SK-N-SH (cell line): ENCODE data around the gene UGT1A7. TPM values are rescaled to one million over a fixed set of nuclear protein-coding genes. Genes with fewer than 3 reads are reported as not detected.

ENCODE experiments used
- CTCF ChIA-PET: fragments of 300-600, 350-600 bp; formaldehyde crosslinking; extraction: SDS; loops from one replicate; lab custom pipeline; 2021; lab: Yijun Ruan, JAX
- POLR2A ChIA-PET: fragments of 350-600 bp; sonication (Branson Sonifier 250); formaldehyde crosslinking; extraction: SDS; loops from one replicate; lab custom pipeline; 2020; ENCODE audit warnings: antibody characterized with exemption, inconsistent platforms; lab: Yijun Ruan, JAX
- DNase-seq: peaks from one replicate; pipeline ENCODE4 v3.0.0; 2012
- H2AFZ ChIP-seq: fragments of 200-600 bp; sonication (generic); 2 replicates; pipeline ENCODE4 v1.8.1; 2016; ENCODE audit warnings: antibody characterized with exemption, mild to moderate bottlenecking, low read depth
- H3F3A ChIP-seq: fragments of 200-600 bp; sonication (generic); replicated peaks from 2 replicates; pipeline ENCODE3; 2016; ENCODE audit warnings: antibody characterized with exemption, mild to moderate bottlenecking; ENCODE audit not compliant: insufficient read depth
- H3K27ac ChIP-seq, 2 experiments: fragments of 200-500 bp in 1 of 2; fragments of 200-600 bp in 1 of 2; sonication (Bioruptor generic) in 1 of 2; sonication (generic), shearing (Covaris generic) in 1 of 2; 2 replicates each; pipeline versions ENCODE4 v1.5.1 to v1.6.1; 2014 to 2016; ENCODE audit warnings: low read depth in 2 of 2, inconsistent platforms in 1 of 2, low read length in 1 of 2, mild to moderate bottlenecking in 1 of 2, mixed read lengths in 1 of 2
- H3K27me3 ChIP-seq: fragments of 200-600 bp; sonication (generic), shearing (Covaris generic); 2 replicates; pipeline ENCODE4 v1.6.1; 2016; ENCODE audit warnings: mixed run types; ENCODE audit not compliant: insufficient read depth
- H3K36me3 ChIP-seq, 2 experiments: fragments of 200-500 bp in 1 of 2; fragments of 200-600 bp in 1 of 2; sonication (Bioruptor generic) in 1 of 2; sonication (generic) in 1 of 2; replicated peaks in 1 of 2; 2 replicates each; pipeline versions ENCODE3 to v1.5.1; 2014 to 2016; ENCODE audit warnings: low read length in 1 of 2, mild to moderate bottlenecking in 1 of 2; ENCODE audit not compliant: insufficient read depth in 2 of 2, control insufficient read depth in 1 of 2
- H3K4me1 ChIP-seq, 2 experiments: fragments of 200-500 bp in 1 of 2; fragments of 200-600 bp in 1 of 2; sonication (Bioruptor generic) in 1 of 2; sonication (generic), shearing (Covaris generic) in 1 of 2; 2 replicates each; pipeline versions ENCODE4 v1.5.1 to v1.6.1; 2014 to 2016; ENCODE audit warnings: low read depth in 1 of 2, low read length in 1 of 2, mixed run types in 1 of 2; ENCODE audit not compliant: insufficient read depth in 2 of 2, control insufficient read depth in 1 of 2
- H3K4me2 ChIP-seq: fragments of 200-600 bp; sonication (generic), shearing (Covaris generic); 2 replicates; pipeline ENCODE4 v1.6.1; 2017; ENCODE audit warnings: mixed run types
- H3K4me3 ChIP-seq, 2 experiments: fragments of 200-500 bp in 1 of 2; fragments of 200-600 bp in 1 of 2; sonication (Bioruptor generic) in 1 of 2; sonication (generic), shearing (Covaris generic) in 1 of 2; 2 replicates each; pipeline versions ENCODE4 v1.5.1 to v1.8.1; 2014 to 2016; ENCODE audit warnings: low read depth in 2 of 2, inconsistent platforms in 1 of 2, low read length in 1 of 2, mild to moderate bottlenecking in 1 of 2, mixed read lengths in 1 of 2, moderate library complexity in 1 of 2
- H3K79me2 ChIP-seq: fragments of 200-600 bp; sonication (generic); 2 replicates; pipeline ENCODE4 v1.8.1; 2017; ENCODE audit warnings: mild to moderate bottlenecking; ENCODE audit not compliant: insufficient read depth
- H3K9ac ChIP-seq: fragments of 200-600 bp; sonication (generic); 2 replicates; pipeline ENCODE4 v1.6.1; 2017; ENCODE audit warnings: mixed run types
- H3K9me2 ChIP-seq: fragments of 200-600 bp; sonication (generic); 2 replicates; pipeline ENCODE4 v1.6.1; 2017; ENCODE audit warnings: mixed run types
- H3K9me3 ChIP-seq: fragments of 200-600 bp; sonication (generic); 2 replicates; pipeline ENCODE4 v1.6.1; 2017; ENCODE audit warnings: mixed run types, mild to moderate bottlenecking, moderate library complexity
- H4K20me1 ChIP-seq: fragments of 200-600 bp; sonication (generic); 2 replicates; pipeline ENCODE4 v1.6.1; 2017; ENCODE audit warnings: mild to moderate bottlenecking, mixed run types; ENCODE audit not compliant: insufficient read depth
- ELF1 ChIP-seq: IDR thresholded peaks from 2 replicates; pipeline ENCODE4 v1.4.0; 2012
- EP300 ChIP-seq, 2 experiments: IDR thresholded peaks; 2 replicates each; pipeline versions ENCODE4 v1.4.0 to v1.6.1; 2012; ENCODE audit warnings: borderline replicate concordance in 1 of 2, low read depth in 1 of 2, low read length in 1 of 2
- EZH2phosphoT487 ChIP-seq: fragments of 200-600 bp; sonication (generic); IDR thresholded peaks from 2 replicates; pipeline ENCODE4 v1.6.1; 2017; ENCODE audit warnings: low read depth, mixed run types, mild to moderate bottlenecking, antibody characterized with exemption, moderate library complexity, borderline replicate concordance
- FOSL2 ChIP-seq: IDR thresholded peaks from 2 replicates; pipeline ENCODE4 v1.4.0; 2012; ENCODE audit warnings: low read depth, mild to moderate bottlenecking, moderate library complexity, borderline replicate concordance
- FOXJ3 ChIP-seq: sonication (generic); formaldehyde crosslinking; IDR thresholded peaks from 2 replicates; pipeline ENCODE4 v1.5.1; 2020; ENCODE audit warnings: mild to moderate bottlenecking, missing genetic modification reagents
- FOXM1 ChIP-seq: IDR thresholded peaks from 2 replicates; pipeline ENCODE4 v1.4.0; 2012; ENCODE audit warnings: low read depth, mild to moderate bottlenecking
- MEF2A ChIP-seq: IDR thresholded peaks from 2 replicates; pipeline ENCODE4 v1.4.0; 2012; ENCODE audit warnings: low read depth, borderline replicate concordance
- REST ChIP-seq: IDR thresholded peaks from 2 replicates; pipeline ENCODE4 v1.6.1; 2012; ENCODE audit warnings: mild to moderate bottlenecking, low read depth, low read length, moderate library complexity
- RFX5 ChIP-seq: IDR thresholded peaks from 2 replicates; pipeline ENCODE4 v1.6.1; 2012; ENCODE audit warnings: mild to moderate bottlenecking, improper control_type of control experiment, low read length
- SMC3 ChIP-seq: IDR thresholded peaks from 2 replicates; pipeline ENCODE4 v1.6.1; 2012; ENCODE audit warnings: low read depth, low read length, improper control_type of control experiment
- TAF1 ChIP-seq: IDR thresholded peaks from 2 replicates; pipeline ENCODE4 v1.6.1; 2012; ENCODE audit warnings: low read depth, mild to moderate bottlenecking, low read length, moderate library complexity, borderline replicate concordance
- YY1 ChIP-seq: IDR thresholded peaks from 2 replicates; pipeline ENCODE4 v1.4.0; 2012; ENCODE audit warnings: low read depth, mild to moderate bottlenecking
- WGBS: methylation state at CpG from one replicate; pipeline ENCODE4 v1.1.6; 2017; ENCODE audit warnings: low lambda C conversion rate; 5-methylcytosine and 5-hydroxymethylcytosine counted together
- polyA plus RNA-seq, 3 experiments: library from polyadenylated mRNA; depleted of rRNA; stranded (reverse); fragments of >200 nt; gene quantifications; 2 replicates each; pipeline ENCODE4 v1.2.3, GENCODE V29; 2012
- TF ChIP-seq, protein P1 (sequence below): fragments of 200-600 bp; sonication (generic); IDR thresholded peaks from 2 replicates; pipeline ENCODE4 v1.6.1; 2017; ENCODE audit warnings: antibody characterized with exemption, mild to moderate bottlenecking, moderate library complexity
- TF ChIP-seq, protein P2 (sequence below): IDR thresholded peaks from 2 replicates; pipeline ENCODE4; 2012

UGT1A7 gene
- polyA plus RNA-seq, 1 of the 3 experiments (the other 2 are of a cell fraction), result not detected

DNA sequence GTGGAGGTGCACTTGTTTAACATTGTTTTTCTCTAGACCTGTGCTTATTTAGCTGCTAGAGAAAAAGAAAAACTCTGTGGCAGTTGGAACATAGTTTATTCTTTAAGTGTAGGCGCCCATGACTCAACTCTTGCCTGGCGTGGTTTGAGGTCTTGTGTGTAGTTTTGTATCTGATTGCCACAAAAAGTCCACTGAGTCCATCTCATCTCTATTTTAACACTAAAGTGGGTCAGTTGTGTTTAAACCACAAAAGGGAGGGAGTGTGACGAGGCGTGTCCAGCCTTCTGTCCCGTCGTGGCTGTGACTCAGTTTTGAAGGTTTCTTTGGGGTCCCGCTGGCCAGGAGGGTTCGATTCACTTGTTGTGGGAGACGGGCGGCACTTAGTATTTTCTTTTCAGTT is 25.3 kb upstream of the UGT1A7 start:
- Histone ChIP-seq H3K4me3 (no peak overlapping the region), H3K9me2 (no peaks in the 10 kb centered on the region), H3K4me1 (no peaks in the 10 kb centered on the region), H4K20me1 (no peaks in the 10 kb centered on the region), H3K4me2 (no peak overlapping the region), H3F3A (no peaks in the 10 kb centered on the region), H3K27me3 (no peaks in the 10 kb centered on the region), H3K27ac (no peak overlapping the region), H3K36me3 (no peaks in the 10 kb centered on the region), H3K9me3 (no peaks in the 10 kb centered on the region), H3K9ac (no peak overlapping the region), H2AFZ (no peak overlapping the region), H3K79me2 (no peaks in the 10 kb centered on the region)
- DNase-seq, result no peak
- TF ChIP-seq FOSL2 (no peak), MEF2A (no peak), RFX5 (no peak), YY1 (no peak), EP300 (IDR thresholded peaks at IDR 0.05; ENCODE audit: borderline replicate concordance in 1 of 2, low read depth in 1 of 2, low read length in 1 of 2) (no peak), ELF1 (no peak)
- CTCF ChIA-PET, result no interaction called here
- WGBS, result 71% methylated on average over 10 of the region's 10 CpGs
- POLR2A ChIA-PET, result no interaction called here

DNA sequence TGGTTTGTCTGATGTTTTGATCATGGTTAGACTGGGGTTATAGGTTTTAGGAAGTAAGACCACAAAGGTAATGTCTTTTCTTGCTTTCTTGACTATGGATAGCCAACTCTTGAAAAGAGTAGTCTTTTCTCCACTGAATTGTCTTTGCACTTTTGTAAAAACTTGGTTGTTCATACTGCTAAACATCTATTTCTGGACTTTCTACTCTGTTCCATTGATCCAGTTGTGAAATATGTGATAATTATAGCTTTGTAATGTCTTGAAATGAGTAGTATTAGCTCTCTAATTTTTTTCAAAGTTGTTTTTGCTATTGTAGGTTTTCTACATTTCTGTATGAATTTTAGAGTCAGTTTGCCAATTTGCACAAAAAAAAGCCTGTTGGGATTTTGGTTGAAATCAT is 23.1 kb upstream of the UGT1A7 start:
- H2AFZ ChIP-seq, result no peak overlapping the region
- no peaks in the 10 kb centered on the region for H4K20me1 ChIP-seq
- no peaks in the 10 kb centered on the region for H3K9me2 ChIP-seq
- H3K36me3 ChIP-seq, result no peaks in the 10 kb centered on the region
- no peak overlapping the region for H3K9ac ChIP-seq
- TF ChIP-seq REST (no peak), EZH2phosphoT487 (no peak), FOXJ3 (CRISPR knock-in tag) (no peak), SMC3 (no peak), TAF1 (no peak), FOXM1 (no peak)
- TF ChIP-seq, protein P1, sequence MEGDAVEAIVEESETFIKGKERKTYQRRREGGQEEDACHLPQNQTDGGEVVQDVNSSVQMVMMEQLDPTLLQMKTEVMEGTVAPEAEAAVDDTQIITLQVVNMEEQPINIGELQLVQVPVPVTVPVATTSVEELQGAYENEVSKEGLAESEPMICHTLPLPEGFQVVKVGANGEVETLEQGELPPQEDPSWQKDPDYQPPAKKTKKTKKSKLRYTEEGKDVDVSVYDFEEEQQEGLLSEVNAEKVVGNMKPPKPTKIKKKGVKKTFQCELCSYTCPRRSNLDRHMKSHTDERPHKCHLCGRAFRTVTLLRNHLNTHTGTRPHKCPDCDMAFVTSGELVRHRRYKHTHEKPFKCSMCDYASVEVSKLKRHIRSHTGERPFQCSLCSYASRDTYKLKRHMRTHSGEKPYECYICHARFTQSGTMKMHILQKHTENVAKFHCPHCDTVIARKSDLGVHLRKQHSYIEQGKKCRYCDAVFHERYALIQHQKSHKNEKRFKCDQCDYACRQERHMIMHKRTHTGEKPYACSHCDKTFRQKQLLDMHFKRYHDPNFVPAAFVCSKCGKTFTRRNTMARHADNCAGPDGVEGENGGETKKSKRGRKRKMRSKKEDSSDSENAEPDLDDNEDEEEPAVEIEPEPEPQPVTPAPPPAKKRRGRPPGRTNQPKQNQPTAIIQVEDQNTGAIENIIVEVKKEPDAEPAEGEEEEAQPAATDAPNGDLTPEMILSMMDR, result no peak
- TF ChIP-seq, protein P2, sequence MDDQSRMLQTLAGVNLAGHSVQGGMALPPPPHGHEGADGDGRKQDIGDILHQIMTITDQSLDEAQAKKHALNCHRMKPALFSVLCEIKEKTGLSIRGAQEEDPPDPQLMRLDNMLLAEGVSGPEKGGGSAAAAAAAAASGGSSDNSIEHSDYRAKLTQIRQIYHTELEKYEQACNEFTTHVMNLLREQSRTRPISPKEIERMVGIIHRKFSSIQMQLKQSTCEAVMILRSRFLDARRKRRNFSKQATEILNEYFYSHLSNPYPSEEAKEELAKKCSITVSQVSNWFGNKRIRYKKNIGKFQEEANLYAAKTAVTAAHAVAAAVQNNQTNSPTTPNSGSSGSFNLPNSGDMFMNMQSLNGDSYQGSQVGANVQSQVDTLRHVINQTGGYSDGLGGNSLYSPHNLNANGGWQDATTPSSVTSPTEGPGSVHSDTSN, result no peak
- no peaks in the 10 kb centered on the region for H3F3A ChIP-seq
- DNase-seq, result no peak
- H3K27ac ChIP-seq, result no peak overlapping the region
- ChIA-PET POLR2A (no interaction called here), CTCF (no interaction called here)
- H3K79me2 ChIP-seq, result no peaks in the 10 kb centered on the region
- no peaks in the 10 kb centered on the region for H3K4me1 ChIP-seq
- no peak overlapping the region for H3K4me2 ChIP-seq
- H3K27me3 ChIP-seq, result no peaks in the 10 kb centered on the region
- H3K9me3 ChIP-seq, result no peaks in the 10 kb centered on the region
- H3K4me3 ChIP-seq, result no peak overlapping the region
